ENCODE results near the gene HIP1R.
"Not testable (repeated sequence)": the region's sequence is repeated elsewhere in the genome, so short reads cannot be mapped to it uniquely, and the experiment has no call there.

Gene HIP1R

DNA sequence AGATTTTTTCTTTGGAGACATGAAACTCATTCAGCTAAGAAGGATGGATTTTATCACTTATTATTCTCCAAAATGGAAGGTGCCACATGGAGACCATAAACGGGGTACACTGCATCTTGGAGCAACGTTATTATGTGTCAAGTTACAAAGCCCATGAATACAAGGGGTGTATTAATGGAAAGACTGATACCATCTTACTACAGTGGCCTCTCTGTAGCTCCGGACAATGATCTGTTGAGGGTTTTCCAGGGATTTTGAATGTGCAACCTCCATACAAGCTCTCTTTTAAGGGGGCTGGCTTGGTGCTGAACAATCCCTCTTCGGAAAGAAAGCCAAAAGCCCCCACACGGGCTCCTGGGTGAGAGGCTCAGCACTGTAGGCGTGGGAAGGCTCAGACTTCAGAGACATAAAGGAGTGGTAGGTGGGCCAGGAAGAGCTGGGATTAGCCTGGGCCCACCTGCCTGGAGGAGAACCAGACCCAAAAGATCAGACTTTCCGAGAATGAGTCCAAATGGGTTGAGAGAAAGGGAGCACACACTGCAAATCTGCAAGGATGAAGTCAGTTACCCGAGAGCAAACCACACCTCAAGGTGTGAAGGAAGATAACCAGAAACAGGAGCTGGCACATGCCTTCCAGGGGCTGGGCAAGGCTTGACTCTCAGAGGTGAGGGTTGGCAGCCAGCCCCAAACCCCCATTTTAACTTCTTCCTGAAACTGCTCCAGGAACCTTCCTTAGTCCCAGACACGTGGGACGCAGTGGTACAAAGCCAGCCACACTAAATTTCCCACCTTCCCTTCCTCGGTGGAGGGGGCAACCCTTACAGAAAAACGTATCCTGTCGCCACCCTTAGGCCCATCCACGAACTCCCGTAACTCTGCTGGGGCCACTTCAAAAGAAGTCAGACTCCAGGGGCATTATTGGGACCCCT, 59.2 kb downstream of the HIP1R start:
- no peak for DNase-seq

DNA sequence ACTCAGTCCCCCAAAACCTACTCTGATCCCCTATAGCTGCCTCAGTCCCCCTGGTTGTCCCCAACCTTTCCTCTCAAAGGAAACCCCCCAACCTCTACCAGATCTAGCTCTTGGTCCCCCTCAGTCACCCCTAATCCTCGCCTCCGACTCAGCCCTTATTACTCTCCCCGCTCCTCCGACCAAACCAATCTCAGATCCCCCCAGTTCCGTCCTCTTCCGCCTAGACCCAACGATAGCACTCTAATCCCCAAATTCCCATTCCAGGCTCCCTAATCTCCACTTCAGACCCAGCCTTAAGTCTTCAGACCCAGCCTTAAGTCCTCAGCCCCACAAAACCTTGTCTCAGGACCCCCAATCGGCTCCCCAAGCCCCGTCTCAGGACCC, 60.1 kb downstream of the HIP1R start:
- no peak for DNase-seq

- DNase-seq, result peak; percentile 97
These were observed 60.7 kb downstream of the HIP1R start, which contains the start of gene VPS37B for GRCh38 chr12:122895704-122896636. Gene VPS37B, minus strand, starts transcription at chr12:122896124. Its CDS starts 62 bp downstream, at chr12:122896062.

- no peak for DNase-seq
These were observed 61.4 kb downstream of the HIP1R start for GRCh38 chr12:122896662-122897061.

- no peak for DNase-seq
These were observed 64.6 kb downstream of the HIP1R start for GRCh38 chr12:122899887-122900286.

GRCh38 chr12:122902854-122903692, 67.8 kb downstream of the HIP1R start:
- DNase-seq, result no peak

GRCh38 chr12:122903693-122904034, 68.4 kb downstream of the HIP1R start:
- DNase-seq, result no peak

GRCh38 chr12:122905258-122905657, 70.0 kb downstream of the HIP1R start:
- DNase-seq, result not testable (repeated sequence)

DNA sequence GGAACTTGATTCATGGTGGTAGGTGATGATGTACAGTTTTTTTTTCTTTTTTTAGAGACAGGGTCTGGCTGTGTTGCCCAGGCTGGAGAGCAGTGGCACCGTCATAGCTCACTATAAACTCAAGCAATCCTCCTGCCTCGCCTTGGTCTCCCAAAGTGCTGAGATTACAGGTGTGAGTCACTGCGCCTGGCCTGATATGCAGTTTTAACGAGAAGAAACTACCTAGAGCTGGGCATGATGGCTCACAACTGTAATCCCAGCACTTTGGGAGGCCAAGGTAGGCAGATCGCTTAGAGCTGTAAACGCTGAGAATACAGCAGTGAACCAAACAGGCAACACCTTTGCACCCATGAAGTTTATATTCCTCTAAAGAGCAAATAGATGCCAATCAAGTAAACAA, 73.7 kb downstream of the HIP1R start:
- DNase-seq, result no peak

DNA sequence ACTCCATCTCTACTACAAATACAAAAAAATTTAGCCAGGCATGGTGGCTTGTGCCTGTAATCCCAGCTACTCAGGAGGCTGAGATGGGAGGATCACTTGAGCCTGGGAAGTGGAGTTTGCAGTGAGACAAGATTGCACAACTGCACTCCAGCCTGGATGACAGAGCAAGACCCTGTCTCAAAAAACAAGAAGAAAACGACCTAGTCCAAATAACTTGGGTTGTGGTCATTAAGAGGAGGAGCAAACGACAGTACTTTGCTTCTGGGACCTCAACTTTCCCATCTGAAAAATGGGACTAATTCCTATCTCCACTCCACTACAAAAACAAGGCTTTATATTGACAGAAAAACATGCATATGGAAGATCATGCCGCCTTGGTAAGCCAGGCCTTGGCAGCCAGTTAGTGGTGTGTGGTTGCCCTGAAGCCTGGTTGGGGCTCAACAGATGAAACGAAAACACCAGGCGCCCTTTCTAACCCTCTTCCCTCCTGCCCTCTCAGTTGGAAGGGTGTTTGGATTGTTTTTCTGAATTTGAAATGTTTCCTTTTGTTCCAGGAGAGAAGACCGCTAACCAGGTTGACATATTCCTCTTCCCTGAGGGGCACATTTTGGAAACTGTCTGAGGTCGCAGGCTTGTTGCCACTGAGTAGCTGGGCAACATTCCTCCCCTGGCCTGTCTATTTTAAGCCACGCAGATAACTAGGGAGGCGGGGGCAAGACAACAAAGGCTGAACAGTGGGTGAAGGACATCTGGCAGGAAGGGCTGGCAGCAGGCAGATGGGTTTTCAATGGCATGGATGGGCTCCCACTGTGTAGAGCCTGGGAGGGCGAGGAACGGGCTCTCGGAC, 74.4 kb downstream of the HIP1R start:
- DNase-seq, result no peak
